Naive thymus-derived CD4-positive, alpha-beta T cell (primary cell): ENCODE measurements around the gene APOB. TPM values are rescaled to one million over a fixed set of nuclear protein-coding genes. Genes with fewer than 3 reads are reported as not detected.

Source experiments
- ATAC-seq: fragments of 150-1000 bp; cut with Tn5 transposase; 2 replicates; pipeline ENCODE4 v1.10.0; 2021; ENCODE audit warnings: mild to moderate bottlenecking, moderate library complexity
- CTCF ChIA-PET: fragments of 350-600 bp; sonication (Branson Sonifier 250); formaldehyde crosslinking; loops from one replicate; lab custom pipeline; 2021; ENCODE audit warnings: antibody characterized with exemption; lab: Charles Lee
- POLR2A ChIA-PET: fragments of 350-600 bp; sonication (Branson Sonifier 250); formaldehyde crosslinking; loops from one replicate; lab custom pipeline; 2021; ENCODE audit warnings: antibody characterized with exemption, inconsistent platforms; lab: Charles Lee
- DNase-seq, 9 donors: peaks; one replicate each; pipeline versions ENCODE4 v3.0.0 to v3.0.0-alpha.2; 2020 to 2022; ENCODE audit warnings: mixed read lengths in 1 of 9
- H3K27ac ChIP-seq: one replicate; pipeline ENCODE4 v1.7.0; 2013; ENCODE audit warnings: mild to moderate bottlenecking, low read depth, low read length, moderate library complexity
- H3K27me3 ChIP-seq, 2 donors: one replicate each; pipeline ENCODE4 v1.7.0; 2013; ENCODE audit warnings: low read length in 2 of 2, mild to moderate bottlenecking in 2 of 2, moderate library complexity in 2 of 2; ENCODE audit not compliant: control insufficient read depth in 2 of 2, insufficient read depth in 2 of 2
- H3K36me3 ChIP-seq, 3 experiments: 1 replicate in 2 of 3; 2 replicates in 1 of 3; pipeline ENCODE4 v1.7.0; 2013; ENCODE audit warnings: low read length in 3 of 3, mild to moderate bottlenecking in 3 of 3, moderate library complexity in 1 of 3; ENCODE audit not compliant: insufficient read depth in 3 of 3, control insufficient read depth in 2 of 3
- H3K4me1 ChIP-seq, 2 donors: one replicate each; pipeline ENCODE4 v1.7.0; 2013; ENCODE audit warnings: low read length in 2 of 2, mild to moderate bottlenecking in 2 of 2, moderate library complexity in 1 of 2; ENCODE audit not compliant: control insufficient read depth in 2 of 2, insufficient read depth in 2 of 2
- H3K4me3 ChIP-seq: 2 replicates; pipeline ENCODE4 v1.7.0; 2013; ENCODE audit warnings: mild to moderate bottlenecking, low read length
- H3K9me3 ChIP-seq, 3 experiments: 1 replicate in 2 of 3; 2 replicates in 1 of 3; pipeline ENCODE4 v1.7.0; 2013; ENCODE audit warnings: low read length in 3 of 3; ENCODE audit not compliant: control insufficient read depth in 2 of 3
- H3K27ac Mint-ChIP-seq, 9 donors: one replicate each; pipeline ENCODE4 v1.8.0; 2020 to 2022; ENCODE audit warnings: mixed read lengths in 9 of 9, mild to moderate bottlenecking in 8 of 9, moderate library complexity in 5 of 9, inconsistent platforms in 2 of 9
- H3K27me3 Mint-ChIP-seq, 5 donors: one replicate each; pipeline ENCODE4 v1.8.0; 2021 to 2022; ENCODE audit warnings: mixed read lengths in 5 of 5, mild to moderate bottlenecking in 1 of 5
- H3K36me3 Mint-ChIP-seq, 5 donors: one replicate each; pipeline ENCODE4 v1.8.0; 2020 to 2022; ENCODE audit warnings: mixed read lengths in 5 of 5, mild to moderate bottlenecking in 3 of 5, inconsistent platforms in 1 of 5
- H3K4me1 Mint-ChIP-seq, 7 donors: one replicate each; pipeline ENCODE4 v1.8.0; 2020 to 2022; ENCODE audit warnings: mixed read lengths in 7 of 7, mild to moderate bottlenecking in 3 of 7, inconsistent platforms in 1 of 7
- H3K4me3 Mint-ChIP-seq, 10 donors: one replicate each; pipeline ENCODE4 v1.8.0; 2020 to 2022; ENCODE audit warnings: mild to moderate bottlenecking in 10 of 10, mixed read lengths in 10 of 10, moderate library complexity in 6 of 10, inconsistent platforms in 2 of 10
- H3K9me3 Mint-ChIP-seq, 11 donors: one replicate each; pipeline ENCODE4 v1.8.0; 2020 to 2022; ENCODE audit warnings: mixed read lengths in 11 of 11, mild to moderate bottlenecking in 4 of 11, inconsistent platforms in 1 of 11, moderate library complexity in 1 of 11
- intact Hi-C, 2 donors: fragments of 100-400 bp; cut with micrococcal nuclease; formaldehyde crosslinking; loops; one replicate each; pipeline ENCODE4 v1.15.1; 2023
- polyA plus RNA-seq, 2 donors: library from polyadenylated mRNA; unstranded; fragments of 300-500 nt; fragmentation: Illumina TruSeq; gene quantifications; one replicate each; pipeline ENCODE4 v1.2.3, GENCODE V29; 2021
- total RNA-seq, 6 experiments: library from RNA in 5 of 6; stranded (reverse) in 5 of 6; gene quantifications; 1 replicate in 5 of 6; 2 replicates in 1 of 6; pipeline ENCODE4 v1.2.3 and lab custom pipeline; 2021 to 2026

APOB gene
- total and polyA plus RNA-seq, 7 experiments from 2014 or later: not detected

GRCh38 chr2:21006423-21007128 is 37.3 kb downstream of the APOB start:
- CTCF ChIA-PET: no interaction called here
- Histone ChIP-seq H3K36me3 (no peaks in the 10 kb centered on the region), H3K27me3 (no peaks in the 10 kb centered on the region), H3K4me3 (no peak overlapping the region), H3K9me3 (no peaks in the 10 kb centered on the region), H3K4me1 (no peaks in the 10 kb centered on the region), H3K27ac (no peak overlapping the region)
- H3K36me3 Mint-ChIP-seq: no peaks in the 10 kb centered on the region
- ATAC-seq (no peak), DNase-seq (no peak)
- peaks cover 0 to 7% (median 0%) of the 10 kb centered on the region in 11 donors for H3K9me3 Mint-ChIP-seq
- peaks cover 0 to 22% (median 10%) of the 10 kb centered on the region in 5 donors for H3K27me3 Mint-ChIP-seq
- H3K4me3 Mint-ChIP-seq: no peak overlapping the region
- H3K27ac Mint-ChIP-seq: no peak overlapping the region
- intact Hi-C loops: no loop called here
- POLR2A ChIA-PET: no interaction called here
- no peaks in the 10 kb centered on the region for H3K4me1 Mint-ChIP-seq

GRCh38 chr2:21005700-21006422 is 38.0 kb downstream of the APOB start:
- Mint-ChIP-seq H3K4me3 (no peak overlapping the region), H3K9me3 (peaks cover 0 to 7% (median 0%) of the 10 kb centered on the region in 11 donors), H3K36me3 (no peaks in the 10 kb centered on the region), H3K4me1 (no peaks in the 10 kb centered on the region), H3K27me3 (peaks cover 0 to 24% (median 14%) of the 10 kb centered on the region in 5 donors), H3K27ac (no peak overlapping the region)
- POLR2A ChIA-PET: interaction anchor here (0.7 kb wide), 1 partner anchor 65 kb away, joined by 3 read pairs; no protein-coding TSS in a partner anchor
- Histone ChIP-seq H3K9me3 (no peaks in the 10 kb centered on the region), H3K27me3 (no peaks in the 10 kb centered on the region), H3K4me1 (no peaks in the 10 kb centered on the region), H3K4me3 (no peak overlapping the region), H3K27ac (no peak overlapping the region), H3K36me3 (no peaks in the 10 kb centered on the region)
- no peak for DNase-seq
- no peak for ATAC-seq
- intact Hi-C loops: no loop called here
- CTCF ChIA-PET: no interaction called here

- H3K4me1 ChIP-seq: no peaks in the 10 kb centered on the region
- Mint-ChIP-seq H3K27me3 (peaks cover 0 to 21% (median 14%) of the 10 kb centered on the region in 5 donors), H3K4me1 (no peaks in the 10 kb centered on the region), H3K9me3 (peaks cover 0 to 7% (median 0%) of the 10 kb centered on the region in 11 donors), H3K27ac (no peak overlapping the region), H3K4me3 (no peak overlapping the region), H3K36me3 (no peaks in the 10 kb centered on the region)
- H3K27me3 ChIP-seq: no peaks in the 10 kb centered on the region
- no peak overlapping the region for H3K4me3 ChIP-seq
- H3K27ac ChIP-seq: no peak overlapping the region
- CTCF ChIA-PET: interaction anchor here (0.6 kb wide), 1 partner anchor 37 kb away, joined by 4 read pairs; no protein-coding TSS in a partner anchor
- no peaks in the 10 kb centered on the region for H3K9me3 ChIP-seq
- POLR2A ChIA-PET: interaction anchor here (0.7 kb wide), 1 partner anchor 64 kb away, joined by 3 read pairs; no protein-coding TSS in a partner anchor
- DNase-seq (no peak), ATAC-seq (no peak)
- no peaks in the 10 kb centered on the region for H3K36me3 ChIP-seq
- intact Hi-C loops: no loop called here
These were observed 38.7 kb downstream of the APOB start for GRCh38 chr2:21005111-21005699.

GRCh38 chr2:21004181-21004572 is 39.7 kb downstream of the APOB start:
- ATAC-seq: no peak
- Histone ChIP-seq H3K36me3 (no peaks in the 10 kb centered on the region), H3K4me1 (no peaks in the 10 kb centered on the region), H3K9me3 (no peaks in the 10 kb centered on the region), H3K4me3 (no peak overlapping the region), H3K27me3 (no peaks in the 10 kb centered on the region), H3K27ac (no peak overlapping the region)
- H3K9me3 Mint-ChIP-seq: peaks cover 0 to 7% (median 0%) of the 10 kb centered on the region in 11 donors
- no peaks in the 10 kb centered on the region for H3K36me3 Mint-ChIP-seq
- intact Hi-C loops: no loop called here
- no peaks in the 10 kb centered on the region for H3K4me1 Mint-ChIP-seq
- no peak for DNase-seq
- POLR2A ChIA-PET: no interaction called here
- no peak overlapping the region for H3K4me3 Mint-ChIP-seq
- CTCF ChIA-PET: no interaction called here
- peaks cover 0 to 21% (median 14%) of the 10 kb centered on the region in 5 donors for H3K27me3 Mint-ChIP-seq
- no peak overlapping the region for H3K27ac Mint-ChIP-seq

- POLR2A ChIA-PET: no interaction called here
- peaks cover 0 to 7% (median 0%) of the 10 kb centered on the region in 11 donors for H3K9me3 Mint-ChIP-seq
- no peak overlapping the region for H3K27ac Mint-ChIP-seq
- no peaks in the 10 kb centered on the region for H3K36me3 Mint-ChIP-seq
- CTCF ChIA-PET: no interaction called here
- no peak overlapping the region for H3K4me3 ChIP-seq
- DNase-seq (no peak), ATAC-seq (no peak)
- no peak overlapping the region for H3K4me3 Mint-ChIP-seq
- H3K4me1 Mint-ChIP-seq: no peaks in the 10 kb centered on the region
- no peaks in the 10 kb centered on the region for H3K4me1 ChIP-seq
- no peaks in the 10 kb centered on the region for H3K27me3 ChIP-seq
- H3K27ac ChIP-seq: no peak overlapping the region
- H3K36me3 ChIP-seq: no peaks in the 10 kb centered on the region
- peaks cover 0 to 21% (median 14%) of the 10 kb centered on the region in 5 donors for H3K27me3 Mint-ChIP-seq
- H3K9me3 ChIP-seq: no peaks in the 10 kb centered on the region
- intact Hi-C loops: no loop called here
These were observed 40.2 kb downstream of the APOB start for GRCh38 chr2:21003572-21004180.

DNA sequence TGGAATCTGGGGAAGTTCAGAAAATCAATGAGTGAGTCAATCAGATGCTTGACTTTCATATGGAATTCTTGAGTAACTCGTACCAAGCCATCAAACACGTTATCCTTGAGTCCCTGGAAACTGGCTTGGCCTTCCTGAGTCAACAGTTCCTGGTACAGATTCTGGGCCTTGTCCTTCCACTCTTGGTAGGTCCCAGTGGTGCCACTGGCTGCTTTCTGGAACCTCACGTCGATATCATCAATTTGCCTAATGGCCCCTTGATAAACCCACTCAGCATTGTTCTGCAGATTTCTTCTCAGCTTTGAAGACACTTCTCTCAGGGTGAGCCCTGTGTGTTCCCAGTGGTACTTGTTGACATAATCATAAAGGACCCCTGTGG is 41.1 kb downstream of the APOB start:
- Mint-ChIP-seq H3K27me3 (peaks cover 0 to 21% (median 6%) of the 10 kb centered on the region in 5 donors), H3K4me3 (no peak overlapping the region), H3K36me3 (no peaks in the 10 kb centered on the region), H3K4me1 (no peaks in the 10 kb centered on the region), H3K9me3 (peaks cover 0 to 1% (median 0%) of the 10 kb centered on the region in 11 donors), H3K27ac (no peak overlapping the region)
- Histone ChIP-seq H3K27ac (no peak overlapping the region), H3K36me3 (no peaks in the 10 kb centered on the region), H3K4me3 (no peak overlapping the region), H3K4me1 (no peaks in the 10 kb centered on the region), H3K9me3 (no peaks in the 10 kb centered on the region), H3K27me3 (no peaks in the 10 kb centered on the region)
- ChIA-PET POLR2A (no interaction called here), CTCF (no interaction called here)
- ATAC-seq (no peak), DNase-seq (no peak)
- intact Hi-C loops: no loop called here
